GM12865 (cell line): ENCODE measurements around the gene PIM3.

Experiments
- DNase-seq: peaks from one replicate; pipeline ENCODE4 v3.0.0; 2010; ENCODE audit warnings: low read depth
- H3K4me3 ChIP-seq: 2 replicates; pipeline ENCODE4 v1.5.1; 2011; ENCODE audit warnings: mild to moderate bottlenecking, low read depth, low read length, control low read depth
- TF ChIP-seq, protein P1 (sequence below): IDR thresholded peaks from 2 replicates; pipeline ENCODE4 v1.5.1; 2011; ENCODE audit warnings: low read length, control low read depth, low read depth, inconsistent platforms; ENCODE audit not compliant: insufficient read depth; ENCODE audit errors: missing control alignments

Gene PIM3

DNA sequence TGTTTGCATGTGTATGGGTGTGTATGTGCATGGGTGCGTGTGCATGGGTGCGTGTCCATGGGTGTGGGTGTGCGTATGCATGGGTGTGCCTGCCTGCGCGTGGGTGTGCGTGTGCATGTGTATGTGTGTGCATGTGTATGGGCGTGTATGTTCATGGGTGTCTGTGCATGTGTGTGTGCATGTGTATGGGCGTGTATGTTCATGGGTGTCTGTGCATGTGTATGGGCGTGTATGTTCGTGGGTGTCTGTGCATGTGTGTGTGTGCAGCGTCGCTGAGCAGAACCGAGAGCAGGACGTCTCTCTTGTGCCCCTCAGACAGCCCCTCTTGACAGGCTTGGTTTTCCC, 38.1 kb downstream of the PIM3 start:
- no peak overlapping the region for H3K4me3 ChIP-seq
- TF ChIP-seq, protein P1, sequence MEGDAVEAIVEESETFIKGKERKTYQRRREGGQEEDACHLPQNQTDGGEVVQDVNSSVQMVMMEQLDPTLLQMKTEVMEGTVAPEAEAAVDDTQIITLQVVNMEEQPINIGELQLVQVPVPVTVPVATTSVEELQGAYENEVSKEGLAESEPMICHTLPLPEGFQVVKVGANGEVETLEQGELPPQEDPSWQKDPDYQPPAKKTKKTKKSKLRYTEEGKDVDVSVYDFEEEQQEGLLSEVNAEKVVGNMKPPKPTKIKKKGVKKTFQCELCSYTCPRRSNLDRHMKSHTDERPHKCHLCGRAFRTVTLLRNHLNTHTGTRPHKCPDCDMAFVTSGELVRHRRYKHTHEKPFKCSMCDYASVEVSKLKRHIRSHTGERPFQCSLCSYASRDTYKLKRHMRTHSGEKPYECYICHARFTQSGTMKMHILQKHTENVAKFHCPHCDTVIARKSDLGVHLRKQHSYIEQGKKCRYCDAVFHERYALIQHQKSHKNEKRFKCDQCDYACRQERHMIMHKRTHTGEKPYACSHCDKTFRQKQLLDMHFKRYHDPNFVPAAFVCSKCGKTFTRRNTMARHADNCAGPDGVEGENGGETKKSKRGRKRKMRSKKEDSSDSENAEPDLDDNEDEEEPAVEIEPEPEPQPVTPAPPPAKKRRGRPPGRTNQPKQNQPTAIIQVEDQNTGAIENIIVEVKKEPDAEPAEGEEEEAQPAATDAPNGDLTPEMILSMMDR, result no peak
- DNase-seq, result no peak

DNA sequence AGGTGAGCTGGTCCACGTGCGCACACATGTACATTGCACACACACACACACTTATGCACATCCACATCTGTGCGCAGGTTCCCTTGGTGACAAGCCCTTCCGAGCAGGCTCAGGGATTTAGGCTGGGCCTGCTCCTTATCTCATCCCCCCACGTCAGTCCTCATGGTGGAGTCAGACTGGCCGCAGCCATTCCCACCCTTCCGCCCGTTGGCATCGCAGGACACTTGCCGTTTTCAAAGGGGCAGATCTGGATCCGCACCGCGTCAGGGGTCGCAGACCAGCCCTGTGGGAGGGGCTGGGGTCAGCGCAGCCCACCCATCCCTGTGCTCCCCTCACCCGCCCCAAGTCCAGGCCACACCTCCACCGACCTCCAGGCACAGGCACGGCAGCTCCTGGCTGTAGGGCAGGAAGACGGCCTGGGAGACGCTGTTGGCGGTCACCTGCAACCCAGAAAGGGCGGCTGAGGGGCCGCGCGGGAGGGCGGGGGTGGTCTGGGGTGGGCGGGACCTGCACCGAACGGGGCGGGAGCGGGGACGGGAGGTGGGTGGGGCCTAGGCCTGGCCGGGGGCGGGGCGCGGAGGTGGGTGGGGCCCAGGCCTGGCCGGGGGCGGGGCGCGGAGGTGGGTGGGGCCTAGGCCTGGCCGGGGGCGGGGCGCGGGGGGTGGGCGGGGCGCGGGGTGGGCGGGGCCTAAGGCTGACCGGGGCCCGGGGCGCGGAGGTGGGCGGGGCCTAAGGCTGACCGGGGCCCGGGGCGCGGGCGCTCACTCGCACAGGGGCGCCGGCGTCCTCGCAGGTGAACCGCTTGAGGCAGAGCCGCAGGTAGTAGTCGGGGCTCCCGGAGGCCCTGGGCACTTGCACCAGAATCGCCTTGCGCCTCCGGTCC, 38.7 kb downstream of the PIM3 start:
- TF ChIP-seq, protein P1, result no peak
- DNase-seq, result peak; percentile 44

DNA sequence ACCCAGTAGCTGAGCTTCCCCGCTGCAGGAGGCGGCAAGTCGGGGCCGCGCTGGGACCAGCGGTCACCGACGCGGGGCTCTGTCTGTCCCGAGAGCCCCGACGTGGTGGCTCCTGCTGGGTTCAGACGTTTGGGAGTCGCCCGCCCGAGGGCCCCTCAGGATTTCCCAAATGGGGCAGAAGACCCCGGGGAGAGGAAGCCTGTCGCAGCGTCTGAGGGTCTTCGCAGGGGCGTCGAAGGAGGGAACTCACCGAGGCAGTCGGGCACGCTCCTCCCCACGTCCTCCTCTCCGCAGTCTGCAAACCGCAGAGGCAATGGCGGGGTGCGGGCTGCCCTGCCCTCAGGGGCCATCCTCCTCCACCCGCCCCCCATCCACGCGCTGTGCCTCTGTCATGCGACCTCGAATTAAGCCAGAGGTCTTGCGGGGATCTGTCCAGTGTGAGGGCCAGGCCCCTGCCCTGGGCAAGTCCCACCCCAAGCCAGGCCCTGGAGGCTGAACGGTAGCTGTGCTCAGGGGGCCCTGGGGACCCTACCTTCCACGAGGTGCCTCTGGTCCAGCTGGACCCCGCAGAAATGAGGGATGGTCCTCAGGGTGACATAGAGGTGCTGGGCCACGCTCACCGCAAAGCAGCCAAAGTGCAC, 39.5 kb downstream of the PIM3 start:
- H3K4me3 ChIP-seq, result no peak overlapping the region
- TF ChIP-seq, protein P1, result no peak
- DNase-seq, result no peak

More for the DNA sequence above, 38.7 kb downstream of the PIM3 start:
- no peak overlapping the region for H3K4me3 ChIP-seq

DNA sequence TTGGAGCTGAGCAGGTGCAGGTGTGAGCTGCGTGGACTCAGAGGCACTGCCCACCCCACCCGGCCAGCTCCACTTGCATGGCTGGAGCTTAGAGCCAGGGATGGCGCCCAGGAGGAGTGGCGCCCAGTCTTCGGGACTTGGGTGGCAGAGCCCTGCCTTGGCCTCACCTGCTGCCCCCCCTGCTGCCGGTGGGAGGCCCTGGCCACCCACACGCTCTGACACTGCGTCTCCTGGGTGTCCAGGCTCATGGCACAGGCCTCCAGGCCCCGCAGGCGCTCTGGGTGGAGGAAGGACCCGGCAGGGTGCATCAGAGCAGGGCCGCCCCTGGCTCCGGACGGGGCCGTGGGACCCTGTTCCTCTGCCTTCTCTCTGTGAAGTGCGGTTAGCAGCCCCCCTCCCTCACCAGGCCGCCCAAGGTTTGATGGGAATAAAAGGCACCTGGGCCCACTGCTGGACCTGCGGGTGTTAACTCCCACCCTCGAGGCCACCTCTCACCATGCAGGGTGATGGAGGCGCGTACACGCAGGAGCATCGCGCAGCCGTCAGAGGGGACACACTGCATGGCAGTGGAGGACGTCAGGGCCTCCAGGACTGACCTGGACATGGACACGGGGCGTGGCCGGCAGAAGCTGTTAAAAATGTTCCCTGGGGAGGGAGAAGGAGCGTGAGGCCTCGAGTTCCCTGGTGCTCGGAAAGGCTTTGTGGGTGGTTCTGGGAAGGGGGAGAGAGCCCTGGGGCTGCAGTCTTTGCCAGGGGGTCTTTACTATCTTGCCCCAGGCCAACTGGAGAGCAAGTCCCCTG, 40.2 kb downstream of the PIM3 start:
- H3K4me3 ChIP-seq, result no peak overlapping the region
- DNase-seq, result no peak
- TF ChIP-seq, protein P1, result no peak

DNA sequence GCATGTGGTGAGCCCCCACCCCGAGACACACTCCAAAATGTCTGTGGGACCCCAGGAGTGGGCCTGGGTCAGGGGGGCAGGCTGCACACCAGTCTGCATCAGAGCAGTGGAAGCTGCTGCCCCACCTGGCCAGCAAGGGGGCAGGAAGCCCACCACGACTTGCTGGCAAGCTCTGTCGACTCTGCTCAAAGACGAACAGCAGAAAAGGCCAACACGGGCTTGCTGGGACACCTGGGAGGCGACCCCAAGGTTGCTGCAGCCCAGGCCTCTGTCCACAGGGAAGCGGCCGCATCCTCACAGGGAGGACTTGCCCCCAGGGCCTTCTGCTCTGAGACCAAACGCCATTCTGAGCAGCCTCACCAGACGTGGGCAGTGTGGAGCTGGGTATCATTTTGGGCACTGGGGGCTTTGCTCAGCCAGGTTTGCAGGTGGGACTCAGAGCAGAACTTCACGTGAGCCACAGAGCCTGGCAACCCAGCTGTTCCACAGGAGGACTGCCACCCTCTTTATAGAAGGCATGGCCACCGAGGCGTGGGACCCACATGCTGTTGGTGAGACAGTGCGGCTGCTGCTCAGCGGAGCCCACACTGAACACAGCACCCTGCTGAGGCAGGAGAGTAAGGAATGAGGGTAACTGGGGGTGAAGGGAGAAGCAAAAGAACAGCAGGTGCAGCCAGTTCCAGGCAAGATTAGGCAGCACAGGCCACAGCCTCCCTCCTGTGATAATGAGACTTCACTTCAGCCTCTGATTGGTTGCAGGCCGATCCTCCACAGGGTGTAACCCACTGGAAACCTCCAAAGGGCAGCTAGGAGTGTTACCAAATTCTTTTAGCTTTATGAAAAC, 41.0 kb downstream of the PIM3 start:
- TF ChIP-seq, protein P1, result no peak
- no peak overlapping the region for H3K4me3 ChIP-seq
- no peak for DNase-seq

DNA sequence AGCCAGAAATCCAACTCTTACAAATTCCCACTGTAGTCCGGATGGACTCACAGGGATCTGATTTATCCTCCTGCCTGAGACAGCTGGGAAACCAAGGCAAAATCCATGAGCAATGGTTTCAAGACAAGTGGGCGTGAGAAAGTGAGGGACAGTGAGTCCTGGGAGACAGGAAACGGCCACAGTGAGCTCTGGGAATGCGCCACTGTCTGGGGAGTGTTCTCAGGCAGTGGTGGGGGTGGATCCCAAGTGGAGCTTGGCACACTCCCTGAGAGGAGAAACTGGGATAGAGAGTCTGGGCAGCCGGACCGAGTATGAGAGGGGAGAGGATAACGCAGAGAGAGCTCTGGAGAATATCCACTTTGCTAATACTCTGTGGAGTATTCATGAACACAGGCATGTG, 42.2 kb downstream of the PIM3 start:
- TF ChIP-seq, protein P1, result no peak
- DNase-seq, result no peak
- no peak overlapping the region for H3K4me3 ChIP-seq
